NK-92 treated with Interleukin-12 subunit alpha and Interleukin-12 subunit beta, amount 100 ng/mL, for 24 hours (cell line): Measurements from ENCODE around the gene TRIM38.
"Not testable (repeated sequence)": the region's sequence is repeated elsewhere in the genome, so short reads cannot be mapped to it uniquely, and the experiment has no call there.

ENCODE experiments used
- DNase-seq: peaks from one replicate; lab custom pipeline; 2025; lab: John Stamatoyannopoulos, UW

TRIM38 gene

GRCh38 chr6:25942561-25943147, 19.9 kb upstream of the TRIM38 start:
- DNase-seq = no peak

- DNase-seq = no peak
Measured at GRCh38 chr6:25943887-25944286, 18.7 kb upstream of the TRIM38 start.

DNA sequence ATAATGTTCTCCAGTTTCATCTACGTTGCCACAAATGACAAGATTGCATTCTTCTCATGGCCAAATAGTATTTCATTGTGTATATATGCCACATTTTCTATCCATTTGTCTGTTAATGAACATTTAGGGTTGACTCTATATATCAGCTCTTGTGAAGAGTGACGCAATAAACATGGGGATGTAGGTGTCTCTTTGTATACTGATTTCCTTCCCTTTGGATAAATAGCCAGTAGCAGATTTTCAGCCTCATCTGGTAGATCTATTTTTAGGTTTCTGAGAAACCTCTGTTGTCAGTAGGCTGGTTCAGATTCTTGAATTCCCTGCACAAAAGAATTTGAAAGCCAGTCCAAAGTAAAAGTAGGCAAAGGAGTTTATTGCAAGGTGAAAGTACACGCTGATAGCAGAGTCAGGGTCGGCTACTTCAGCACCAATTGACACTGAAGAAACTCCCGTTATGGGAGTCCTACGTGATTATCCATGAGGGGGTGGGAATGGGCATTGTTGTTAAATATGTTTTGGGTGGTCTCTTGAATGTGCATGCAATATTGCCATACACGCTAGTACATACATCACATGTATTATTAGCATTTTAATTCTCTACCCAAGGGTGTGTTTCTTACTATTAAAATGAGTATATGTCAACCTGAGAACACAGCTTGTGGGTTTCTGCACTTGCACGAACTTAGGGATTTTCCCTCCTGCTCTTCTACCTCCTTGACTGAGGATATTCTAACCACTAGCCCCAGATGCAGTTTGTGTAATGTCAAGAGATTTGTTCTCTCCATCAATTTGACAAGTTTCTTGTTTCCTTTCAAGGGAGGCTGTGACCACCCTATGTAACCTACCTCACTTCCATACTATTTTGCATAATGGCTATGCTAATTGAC, 17.7 kb upstream of the TRIM38 start:
- no peak for DNase-seq

GRCh38 chr6:25945738-25946137, 16.9 kb upstream of the TRIM38 start:
- DNase-seq = not testable (repeated sequence)

DNA sequence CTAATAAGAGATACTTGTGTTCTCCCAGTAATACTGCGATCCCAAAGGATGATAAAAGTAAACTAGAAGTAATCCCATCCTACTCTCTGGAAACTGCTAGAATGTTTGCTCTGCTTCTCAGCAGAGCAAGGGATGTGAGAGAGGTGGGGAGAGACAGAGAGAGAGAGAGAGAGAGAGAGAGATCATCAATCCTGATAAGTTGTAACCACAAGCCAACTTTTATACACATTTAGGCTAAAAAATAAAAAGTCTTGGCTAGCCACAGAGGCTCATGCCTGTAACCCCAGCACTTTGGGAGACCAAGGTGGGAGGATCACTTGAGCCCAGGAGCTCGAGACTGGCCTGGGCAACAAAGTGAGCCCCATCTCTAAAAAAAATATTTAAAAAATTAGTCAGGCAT, 16.0 kb upstream of the TRIM38 start:
- no peak for DNase-seq

DNA sequence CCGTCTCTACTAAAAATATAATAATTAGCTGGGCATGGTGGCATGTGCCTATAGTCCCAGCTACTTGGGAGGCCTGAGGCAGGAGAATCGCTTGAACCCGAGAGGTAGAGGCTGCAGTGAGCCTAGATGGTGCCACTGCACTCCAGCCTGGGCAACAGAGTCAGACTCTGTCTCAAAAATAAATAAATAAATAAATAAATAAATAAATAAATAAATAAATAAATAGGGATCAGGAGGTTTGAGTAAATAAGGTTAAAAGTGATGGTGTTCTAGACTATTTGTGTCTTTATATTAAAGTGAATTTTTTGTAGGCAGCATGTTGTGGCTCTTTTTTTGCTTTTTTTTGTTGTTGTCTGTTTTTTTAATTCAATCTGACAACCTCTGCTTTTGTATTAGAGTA, 15.1 kb upstream of the TRIM38 start:
- DNase-seq = not testable (repeated sequence)

GRCh38 chr6:25949695-25950094, 12.9 kb upstream of the TRIM38 start:
- no peak for DNase-seq

DNA sequence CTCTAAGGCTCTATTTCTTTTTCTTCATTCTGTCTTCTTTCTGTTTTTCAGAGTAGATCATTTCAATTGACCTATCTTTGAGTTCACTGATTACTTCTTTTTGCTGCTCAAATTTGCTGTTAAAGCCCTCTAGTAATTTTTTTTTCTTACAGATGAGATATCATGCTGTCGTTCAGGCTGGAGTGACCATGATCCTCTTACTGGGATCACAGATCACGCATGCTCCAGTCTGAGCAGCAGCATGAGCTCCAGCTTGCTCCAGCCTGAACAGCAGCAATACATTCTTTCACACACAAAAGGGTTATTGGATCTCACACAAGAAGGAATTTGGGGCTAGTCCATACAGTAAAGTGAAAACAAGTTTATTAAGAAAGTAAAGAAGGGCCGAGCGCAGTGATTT, 12.3 kb upstream of the TRIM38 start:
- DNase-seq = no peak

DNA sequence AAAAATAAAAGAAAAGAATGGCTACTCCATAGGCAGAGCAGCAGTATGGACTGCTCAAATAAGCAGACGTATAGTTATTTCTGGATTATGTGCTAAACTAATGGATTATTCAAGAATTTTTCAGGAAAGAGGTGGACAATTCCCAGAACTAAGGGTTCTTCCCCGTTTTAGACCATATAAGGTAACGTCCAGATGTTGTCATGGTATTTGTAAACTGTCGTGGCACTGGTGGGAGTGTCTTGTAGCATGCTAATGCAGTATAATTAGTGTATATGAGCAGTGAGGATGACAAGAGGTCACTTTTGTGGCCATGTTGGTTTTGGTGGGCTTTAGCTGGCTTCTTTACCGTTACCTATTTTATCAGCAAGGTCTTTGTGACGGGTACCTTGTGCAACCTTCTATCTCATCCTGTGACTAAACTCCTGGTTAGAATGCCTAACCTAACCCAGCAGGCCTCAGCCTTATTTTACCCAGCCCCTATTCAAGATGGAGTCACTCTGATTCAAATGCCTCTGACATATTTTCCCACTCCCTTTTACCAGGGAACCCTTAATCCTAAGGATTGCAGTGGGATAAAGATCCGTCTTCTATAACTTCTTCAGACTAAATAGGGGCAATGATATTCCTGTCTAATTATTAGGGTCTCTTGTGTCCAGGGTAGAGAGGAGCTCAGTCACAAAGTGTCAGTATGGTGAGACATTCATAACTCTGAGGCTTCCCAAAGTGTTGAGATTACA, 11.1 kb upstream of the TRIM38 start:
- no peak for DNase-seq

GRCh38 chr6:25952535-25952934, 10.1 kb upstream of the TRIM38 start:
- no peak for DNase-seq

DNA sequence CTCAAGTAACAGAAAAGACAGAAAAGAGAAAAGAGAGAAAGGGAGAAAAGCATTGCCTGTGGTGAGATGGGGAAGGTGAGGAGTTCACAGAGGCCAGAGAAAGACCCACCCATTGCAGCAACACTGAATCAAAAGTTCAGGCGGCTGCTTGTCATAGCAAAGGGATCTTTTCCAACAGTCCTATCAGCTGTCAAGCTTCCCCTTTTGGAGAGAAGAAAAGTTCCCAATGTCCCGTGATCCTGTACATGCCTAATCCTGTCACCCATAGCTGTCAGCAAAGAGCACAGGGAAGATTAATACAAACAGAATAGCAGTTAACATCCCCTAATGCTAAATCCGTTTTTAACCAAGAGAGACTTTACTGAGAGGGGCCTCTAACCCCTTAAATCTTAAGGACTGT, 8.9 kb upstream of the TRIM38 start:
- no peak for DNase-seq

GRCh38 chr6:25954756-25955155, 7.8 kb upstream of the TRIM38 start:
- no peak for DNase-seq

GRCh38 chr6:25956226-25956625, 6.4 kb upstream of the TRIM38 start:
- DNase-seq = no peak

DNA sequence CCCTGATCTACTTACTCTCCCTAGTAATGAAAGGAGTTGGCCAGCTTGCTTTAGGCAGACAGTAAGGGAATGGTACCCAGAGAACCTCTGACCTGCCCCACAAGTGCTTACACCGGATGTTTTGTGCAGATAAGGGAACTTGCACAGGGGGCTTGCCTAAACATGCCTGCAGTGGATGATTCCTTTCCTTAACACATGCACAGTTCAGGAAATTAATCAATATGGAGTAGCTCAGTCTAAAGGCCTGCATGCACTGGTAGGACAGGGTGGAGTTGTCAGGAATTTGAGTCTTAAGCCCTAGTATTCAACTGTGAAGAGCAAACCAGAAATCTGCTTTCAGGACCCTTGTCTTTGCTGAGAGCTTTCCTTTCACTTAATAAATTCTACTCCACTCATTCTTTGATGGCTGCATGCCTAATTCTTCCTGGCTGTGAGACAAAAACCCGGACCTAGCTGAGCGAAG, 3.9 kb upstream of the TRIM38 start:
- DNase-seq = no peak

DNA sequence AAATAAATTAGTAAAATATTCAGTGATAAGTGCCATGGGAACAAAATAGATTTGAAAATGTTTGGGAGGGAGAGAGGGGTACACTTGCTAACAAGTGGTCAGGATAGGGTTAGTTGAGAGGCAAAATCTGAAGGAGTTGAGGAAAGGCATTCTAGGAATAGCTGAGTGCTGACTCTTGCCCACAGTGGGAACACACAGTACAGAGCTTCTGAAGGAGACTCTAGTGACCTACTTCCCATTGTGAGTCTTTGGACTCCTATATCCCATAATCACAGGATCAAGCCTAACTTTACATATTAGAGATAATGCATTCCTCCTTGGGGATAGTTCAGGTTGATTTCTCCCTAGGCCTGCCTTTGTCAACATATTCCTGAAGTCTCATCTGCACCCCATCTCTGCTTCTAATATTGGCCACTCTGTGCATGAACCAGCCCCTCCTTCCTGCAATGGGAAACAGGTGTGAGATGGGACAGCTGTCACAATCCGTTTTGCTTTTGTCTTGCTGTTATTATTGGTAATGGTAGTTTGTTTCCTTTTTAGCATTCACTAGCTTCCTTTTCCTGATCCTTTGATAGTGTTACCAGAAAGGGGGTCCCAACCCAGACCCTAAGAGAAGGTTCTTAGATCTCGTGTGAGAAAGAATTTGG, 2.6 kb upstream of the TRIM38 start:
- no peak for DNase-seq

GRCh38 chr6:25960734-25961133, 1.9 kb upstream of the TRIM38 start:
- DNase-seq = no peak

- DNase-seq = no peak
Measured at GRCh38 chr6:25961619-25962148, 918 bp upstream of the TRIM38 start.

DNA sequence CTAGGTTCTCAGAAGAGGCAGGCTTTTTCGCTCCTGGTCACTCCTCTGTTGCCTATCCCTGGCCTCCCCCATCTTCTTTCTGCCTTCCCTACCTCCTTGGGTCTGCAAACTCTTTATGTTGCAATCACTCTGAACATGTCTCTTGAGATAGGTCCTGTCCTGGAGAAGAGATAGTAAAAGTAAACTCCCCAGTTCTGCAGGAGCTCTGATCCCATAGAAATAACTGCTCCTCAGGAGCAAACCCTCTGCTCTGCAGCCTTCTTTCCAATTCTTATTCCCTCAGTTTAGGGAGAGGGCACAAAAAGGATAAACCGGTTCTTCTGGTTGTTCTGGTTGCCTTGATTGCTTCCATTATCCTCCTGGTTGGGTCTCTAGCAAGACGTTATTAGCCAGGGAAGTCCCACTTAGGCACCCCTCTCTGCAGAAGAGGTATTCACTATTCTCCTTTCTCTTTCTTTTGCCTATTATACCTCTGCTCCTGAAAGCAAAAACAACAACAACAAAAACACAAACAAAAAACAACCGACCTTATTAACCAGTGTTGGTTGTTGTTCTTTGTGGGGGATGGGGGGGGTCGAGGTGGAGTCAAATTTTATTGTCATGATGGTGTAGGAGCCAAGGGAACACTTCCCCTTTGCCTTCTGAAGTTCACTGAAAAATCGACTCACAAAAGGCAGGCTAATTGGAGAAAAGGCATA, 973 bp downstream of the TRIM38 start:
- no peak for DNase-seq

DNA sequence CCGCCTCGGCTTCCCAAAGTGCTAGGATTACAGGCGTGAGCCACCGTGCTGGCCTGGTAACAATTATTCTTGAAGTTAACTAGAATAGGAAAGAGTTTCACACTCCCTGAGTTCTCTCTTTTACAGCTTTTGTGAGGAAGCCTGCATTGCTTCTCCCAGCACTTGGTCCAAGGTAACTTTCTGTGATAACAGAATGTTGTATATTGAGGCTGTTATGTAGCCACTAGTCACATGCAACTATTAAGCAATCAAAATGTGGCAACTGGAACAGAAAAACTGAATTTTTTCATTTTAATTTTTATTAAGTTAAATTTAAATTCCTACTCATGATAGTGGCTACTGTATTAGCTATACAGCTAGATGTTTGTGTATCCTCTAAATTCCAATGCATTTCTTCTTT, 2.5 kb downstream of the TRIM38 start:
- DNase-seq = no peak

- no peak for DNase-seq
Measured at GRCh38 chr6:25966711-25967110, 4.1 kb downstream of the TRIM38 start.

GRCh38 chr6:25968769-25969168, 6.2 kb downstream of the TRIM38 start:
- DNase-seq = no peak
